ENCODE results near the gene TELO2. TPM values are rescaled to one million over a fixed set of nuclear protein-coding genes. Genes with fewer than 3 reads are reported as not detected.

The TELO2 gene
- total RNA-seq, 1 donor from 2014 or later, result 36.4 TPM

DNA sequence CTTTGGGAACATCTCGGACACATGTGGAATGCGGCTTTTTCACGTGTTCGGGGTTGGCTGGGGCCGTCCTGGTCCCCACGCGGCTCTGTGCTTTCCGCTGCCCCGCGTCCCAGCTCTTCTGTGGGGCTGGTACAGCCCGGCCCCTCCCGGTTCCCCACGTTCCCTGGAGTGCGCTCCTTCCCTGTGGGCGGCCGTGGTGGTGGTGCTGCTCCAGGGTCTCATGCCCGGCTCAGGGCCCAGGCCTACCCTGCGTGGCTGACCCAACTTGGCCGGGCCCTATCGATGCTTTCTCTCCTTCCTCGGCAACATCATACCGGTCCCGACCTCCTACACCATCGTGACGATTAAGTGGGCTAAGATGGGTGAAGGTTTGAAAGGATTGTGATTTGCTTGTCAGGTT lies 3.3 kb downstream of the TELO2 start:
- DNase-seq (ENCODE audit: low spot score) (no peak), ATAC-seq (no peak)

DNA sequence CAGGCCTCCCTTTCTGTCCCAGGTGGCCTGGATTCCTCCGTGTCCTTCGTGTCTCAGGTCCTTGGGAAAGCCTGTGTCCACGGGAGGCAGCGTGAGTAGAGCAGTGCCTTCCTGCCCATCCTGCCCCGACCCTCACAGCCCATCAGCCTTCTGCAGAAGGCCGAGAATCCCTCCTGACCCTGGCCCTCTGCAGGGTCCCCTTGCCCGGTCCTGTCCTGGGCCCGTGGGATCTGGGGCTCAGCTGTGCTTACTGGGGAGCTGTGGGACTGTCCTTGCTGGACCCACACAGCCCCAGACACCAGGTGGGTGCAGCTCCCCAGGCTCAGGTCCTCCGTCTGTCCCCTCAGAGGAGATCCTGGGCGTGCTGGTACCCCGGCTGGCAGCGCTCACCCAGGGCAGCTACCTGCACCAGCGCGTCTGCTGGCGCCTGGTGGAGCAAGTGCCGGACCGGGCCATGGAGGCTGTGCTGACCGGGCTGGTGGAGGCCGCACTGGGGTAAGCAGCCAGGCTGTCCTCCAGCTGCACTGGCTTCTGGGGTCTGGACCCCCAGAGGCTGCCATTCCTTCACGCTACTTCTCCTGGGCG lies 3.9 kb downstream of the TELO2 start:
- no peak for ATAC-seq
- no peak for DNase-seq (ENCODE audit: low spot score)

DNA sequence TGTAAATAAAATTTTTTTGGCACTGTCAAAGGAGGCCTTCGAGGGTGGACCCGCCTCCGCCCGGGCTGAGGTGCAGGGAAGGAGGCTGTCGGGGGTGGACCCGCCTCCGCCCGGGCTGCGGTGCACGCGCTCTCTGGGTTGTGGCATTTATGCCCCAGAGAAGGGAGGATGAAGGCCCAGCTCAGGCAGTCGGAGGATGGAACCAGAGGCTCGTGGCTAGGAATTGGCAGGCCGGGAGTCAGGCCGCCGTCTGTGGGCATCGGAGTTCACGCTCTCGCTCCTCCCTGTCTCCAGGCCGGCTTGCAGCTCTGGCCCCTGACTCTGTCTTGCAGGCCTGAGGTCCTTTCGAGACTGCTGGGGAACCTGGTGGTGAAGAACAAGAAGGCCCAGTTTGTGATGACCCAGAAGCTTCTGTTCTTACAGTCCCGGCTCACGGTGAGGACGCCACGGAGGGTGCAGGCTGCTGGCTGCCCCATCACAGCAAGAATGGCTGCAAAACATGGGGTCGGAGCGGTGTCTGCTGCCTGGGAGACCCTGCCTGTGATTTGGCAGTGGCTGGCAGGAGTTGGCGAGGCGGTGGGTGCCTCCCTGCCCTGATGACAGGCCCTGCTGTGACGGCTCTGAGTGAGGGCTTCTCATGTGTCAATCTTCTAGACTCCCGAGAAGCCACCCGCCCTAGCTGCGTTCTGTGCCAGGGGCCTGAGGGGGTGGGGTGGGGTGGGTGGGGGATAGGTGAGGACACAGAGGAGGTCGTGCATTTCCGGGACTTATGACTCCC lies 5.9 kb downstream of the TELO2 start:
- ATAC-seq, result no peak
- DNase-seq (ENCODE audit: low spot score), result no peak

DNA sequence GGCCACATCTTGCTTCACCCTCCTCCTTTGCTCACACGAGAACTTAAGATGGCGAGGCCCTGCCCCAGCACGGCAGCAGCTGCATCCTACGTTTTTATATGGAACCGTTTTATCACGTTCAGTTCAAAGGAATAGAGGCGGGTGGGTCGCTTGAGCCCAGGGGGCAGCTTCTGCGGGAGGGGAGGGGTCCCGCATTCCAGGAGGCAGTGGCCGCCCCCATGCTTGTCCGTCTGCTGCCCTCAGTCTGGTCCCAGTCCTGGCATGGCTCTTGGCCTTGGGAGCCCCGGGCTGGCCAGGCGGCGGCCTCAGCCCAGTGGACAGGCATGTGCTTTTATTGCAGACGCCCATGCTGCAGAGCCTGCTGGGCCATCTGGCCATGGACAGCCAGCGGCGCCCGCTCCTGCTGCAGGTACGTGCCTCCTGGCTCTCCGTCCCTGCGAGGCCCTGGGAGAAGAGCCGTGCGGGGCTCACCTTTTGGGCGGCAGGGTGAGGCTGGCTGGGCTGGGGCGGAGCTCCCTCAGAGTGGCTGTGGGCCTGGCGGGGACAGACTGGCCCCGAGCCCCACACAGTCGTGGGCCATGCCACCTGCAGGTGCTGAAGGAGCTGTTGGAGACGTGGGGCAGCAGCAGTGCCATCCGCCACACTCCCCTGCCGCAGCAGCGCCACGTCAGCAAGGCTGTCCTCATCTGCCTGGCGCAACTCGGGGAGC lies 6.8 kb downstream of the TELO2 start:
- no peak for ATAC-seq
- no peak for DNase-seq (ENCODE audit: low spot score)

DNA sequence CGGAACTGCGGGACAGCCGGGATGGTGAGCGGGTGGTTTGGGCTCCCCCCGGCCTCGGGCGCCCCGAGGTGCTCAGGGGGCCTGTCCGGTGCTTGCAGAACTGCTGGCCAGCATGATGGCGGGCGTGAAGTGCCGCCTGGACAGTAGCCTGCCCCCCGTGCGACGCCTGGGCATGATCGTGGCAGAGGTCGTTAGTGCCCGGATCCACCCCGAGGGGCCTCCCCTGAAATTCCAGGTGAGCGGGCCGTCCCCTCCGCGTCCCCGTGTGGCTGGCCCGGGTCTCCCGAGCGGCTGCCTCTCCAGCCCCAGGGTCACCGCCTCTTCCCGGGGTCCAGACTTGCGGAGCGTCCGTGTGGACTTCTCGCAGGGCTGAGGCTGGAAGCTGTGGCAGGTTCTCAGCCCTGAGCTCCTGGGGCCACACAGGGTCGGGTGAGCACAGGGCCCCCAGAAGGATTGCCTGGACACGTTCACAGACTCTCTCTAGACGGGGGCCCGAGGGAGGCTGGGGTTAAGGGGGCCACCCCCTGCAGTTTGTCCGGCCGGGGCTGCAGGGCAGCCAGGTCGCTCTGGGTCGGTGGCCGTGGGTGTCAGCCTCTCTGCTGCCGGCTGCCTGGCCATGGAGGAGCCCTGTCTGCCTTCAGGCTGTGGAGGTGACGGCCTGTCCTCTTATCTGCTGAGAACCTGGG lies 7.4 kb downstream of the TELO2 start:
- DNase-seq (ENCODE audit: low spot score) (no peak), ATAC-seq (no peak)

DNA sequence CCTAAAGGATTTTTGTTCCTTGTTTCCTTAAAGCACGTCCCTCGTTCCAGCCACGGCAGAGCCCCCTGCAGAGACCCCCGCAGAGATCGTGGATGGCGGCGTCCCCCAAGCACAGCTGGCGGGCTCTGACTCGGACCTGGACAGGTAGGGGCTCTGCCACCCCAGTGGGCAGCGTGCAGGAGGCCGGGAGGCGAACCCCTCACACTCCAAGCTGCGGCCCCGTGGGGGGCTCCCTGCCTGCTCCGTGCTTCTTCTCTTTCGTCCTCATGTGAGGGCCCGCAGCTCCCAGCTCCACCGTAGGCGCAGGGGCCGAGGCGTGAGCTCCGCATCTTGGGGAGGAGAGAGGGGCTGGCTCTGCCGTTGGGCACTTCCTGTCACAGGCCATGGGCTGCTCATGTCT lies 8.5 kb downstream of the TELO2 start:
- DNase-seq (ENCODE audit: low spot score) (no peak), ATAC-seq (no peak)

DNA sequence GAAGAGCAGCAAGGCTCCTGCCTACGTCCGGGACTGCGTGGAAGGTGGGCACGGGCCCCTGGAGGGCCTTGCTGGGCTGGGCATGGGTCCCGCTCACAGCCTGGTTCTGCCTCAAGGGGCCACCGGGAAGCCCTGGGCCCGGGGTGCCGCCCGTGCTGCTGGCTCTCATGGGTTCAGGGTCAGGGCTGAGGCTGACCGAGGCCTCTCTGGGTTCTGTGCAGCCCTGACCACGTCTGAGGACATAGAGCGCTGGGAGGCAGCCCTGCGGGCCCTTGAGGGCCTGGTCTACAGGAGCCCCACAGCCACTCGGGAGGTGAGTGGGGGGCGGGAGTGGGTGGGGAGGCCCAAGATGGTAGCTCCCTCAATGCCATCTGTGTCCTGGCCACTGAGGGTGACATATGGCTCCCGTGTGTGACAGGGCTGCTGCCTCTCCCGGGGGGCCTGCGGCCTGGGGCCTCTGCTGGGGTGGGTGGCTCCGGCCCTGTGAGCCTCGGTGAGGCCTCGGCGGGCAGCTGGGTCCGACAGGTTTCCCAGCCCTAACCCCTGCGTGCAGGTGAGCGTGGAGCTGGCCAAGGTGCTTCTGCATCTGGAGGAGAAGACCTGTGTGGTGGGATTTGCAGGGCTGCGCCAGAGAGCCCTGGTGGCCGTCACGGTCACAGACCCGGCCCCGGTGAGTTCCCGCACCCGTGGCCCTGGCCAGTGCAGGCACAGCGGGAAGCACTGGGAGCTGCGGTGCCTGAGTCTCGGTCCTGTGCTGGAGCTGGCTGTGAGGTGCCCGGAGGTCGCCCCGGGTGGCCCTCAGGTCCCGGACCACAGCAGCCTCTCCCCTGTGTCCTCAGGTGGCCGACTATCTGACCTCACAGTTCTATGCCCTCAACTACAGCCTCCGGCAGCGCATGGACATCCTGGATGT lies 9.2 kb downstream of the TELO2 start:
- ATAC-seq (no peak), DNase-seq (ENCODE audit: low spot score) (no peak)

DNA sequence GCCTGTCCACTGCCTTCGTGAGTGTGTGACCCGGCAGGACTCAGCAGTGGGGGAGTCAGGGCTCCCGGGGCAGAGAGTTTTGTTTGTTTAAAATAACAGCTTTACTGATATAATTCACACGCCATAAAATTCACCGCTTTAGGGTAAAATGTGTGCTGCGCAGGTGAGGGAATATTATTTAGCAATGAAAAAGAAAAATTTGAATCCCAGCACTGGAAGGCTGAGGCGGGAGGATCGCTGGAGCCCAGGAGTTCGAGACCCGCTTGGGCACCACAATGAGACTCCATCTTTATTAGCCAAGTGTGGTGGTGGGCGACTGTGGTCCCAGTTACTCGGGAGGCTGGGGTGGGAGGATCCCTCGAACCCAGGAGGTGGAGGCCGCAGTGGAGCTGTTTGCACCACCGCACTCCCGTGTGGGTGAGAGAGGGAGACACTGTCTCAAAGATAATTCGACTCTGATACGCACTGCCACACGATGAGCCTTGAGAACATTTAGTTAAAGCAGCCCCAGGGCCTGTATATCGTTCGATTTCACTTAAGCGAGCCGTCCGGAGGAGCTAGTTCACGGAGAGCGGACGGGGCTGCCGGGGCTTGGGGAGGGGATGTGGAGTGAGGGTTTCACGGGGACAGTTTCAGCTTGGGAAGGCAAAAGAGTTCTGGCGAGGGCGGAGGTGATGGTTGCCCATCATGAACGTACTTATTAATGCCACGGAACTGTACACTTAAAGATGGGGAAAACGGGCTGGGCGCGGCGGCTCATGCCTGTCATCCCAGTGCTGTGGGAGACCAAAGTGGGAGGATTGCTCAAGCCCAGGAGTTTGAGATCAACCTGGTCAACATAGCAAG lies 10.2 kb downstream of the TELO2 start:
- ATAC-seq (no peak), DNase-seq (ENCODE audit: low spot score) (no peak)

DNA sequence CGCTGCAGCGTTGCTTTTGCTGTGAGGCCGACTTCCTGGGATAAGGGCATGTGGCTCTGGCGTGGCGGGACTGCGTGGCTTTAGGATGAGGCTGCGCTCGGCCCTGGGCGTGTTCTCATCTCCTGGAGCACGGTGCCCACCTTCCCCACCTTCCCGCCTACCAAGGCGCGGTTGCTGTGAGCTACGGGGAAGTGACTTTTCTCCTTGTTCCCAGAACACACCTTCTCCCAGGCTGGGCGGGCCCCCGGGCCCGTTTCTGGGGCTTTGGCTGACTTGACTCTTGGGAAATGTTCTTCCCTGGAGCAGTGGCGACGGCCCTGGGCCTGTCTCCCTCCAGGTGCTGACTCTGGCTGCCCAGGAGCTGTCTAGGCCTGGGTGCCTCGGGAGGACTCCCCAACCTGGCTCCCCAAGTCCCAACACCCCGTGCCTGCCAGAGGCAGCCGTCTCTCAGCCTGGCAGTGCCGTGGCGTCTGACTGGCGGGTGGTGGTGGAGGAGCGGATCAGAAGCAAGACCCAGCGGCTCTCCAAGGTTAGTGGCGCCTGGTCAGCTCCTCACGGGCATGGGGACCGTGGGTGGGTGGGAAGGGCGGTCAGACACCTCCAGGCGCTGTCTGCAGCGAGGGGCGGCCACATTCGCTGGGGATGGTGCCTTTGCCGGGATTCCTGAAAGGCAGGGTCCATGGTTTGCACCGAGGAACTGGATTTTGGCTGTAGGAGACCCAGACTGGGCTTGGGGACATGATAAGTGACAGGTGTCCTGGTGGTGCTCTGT lies 12.1 kb downstream of the TELO2 start:
- DNase-seq (ENCODE audit: low spot score) (no peak), ATAC-seq (no peak)

DNA sequence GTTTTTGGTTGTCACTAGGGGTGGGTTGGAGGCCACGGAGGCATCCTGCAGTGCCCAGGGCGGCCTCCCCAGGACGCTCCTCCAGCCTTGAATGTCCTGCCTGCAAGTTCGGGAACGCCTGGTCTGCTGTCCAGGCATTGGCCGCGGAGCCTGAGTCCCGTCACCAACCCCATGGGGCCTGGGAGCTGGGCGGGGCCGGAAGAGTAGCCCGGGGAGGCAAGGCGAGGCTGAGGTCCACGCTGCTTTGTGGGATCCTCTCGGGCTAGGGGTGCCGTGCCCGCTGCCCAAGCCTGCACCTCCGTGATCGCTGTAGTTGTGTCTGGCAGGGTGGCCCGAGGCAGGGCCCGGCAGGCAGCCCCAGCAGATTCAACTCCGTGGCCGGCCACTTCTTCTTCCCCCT lies 12.8 kb downstream of the TELO2 start:
- ATAC-seq, result no peak
- no peak for DNase-seq (ENCODE audit: low spot score)

DNA sequence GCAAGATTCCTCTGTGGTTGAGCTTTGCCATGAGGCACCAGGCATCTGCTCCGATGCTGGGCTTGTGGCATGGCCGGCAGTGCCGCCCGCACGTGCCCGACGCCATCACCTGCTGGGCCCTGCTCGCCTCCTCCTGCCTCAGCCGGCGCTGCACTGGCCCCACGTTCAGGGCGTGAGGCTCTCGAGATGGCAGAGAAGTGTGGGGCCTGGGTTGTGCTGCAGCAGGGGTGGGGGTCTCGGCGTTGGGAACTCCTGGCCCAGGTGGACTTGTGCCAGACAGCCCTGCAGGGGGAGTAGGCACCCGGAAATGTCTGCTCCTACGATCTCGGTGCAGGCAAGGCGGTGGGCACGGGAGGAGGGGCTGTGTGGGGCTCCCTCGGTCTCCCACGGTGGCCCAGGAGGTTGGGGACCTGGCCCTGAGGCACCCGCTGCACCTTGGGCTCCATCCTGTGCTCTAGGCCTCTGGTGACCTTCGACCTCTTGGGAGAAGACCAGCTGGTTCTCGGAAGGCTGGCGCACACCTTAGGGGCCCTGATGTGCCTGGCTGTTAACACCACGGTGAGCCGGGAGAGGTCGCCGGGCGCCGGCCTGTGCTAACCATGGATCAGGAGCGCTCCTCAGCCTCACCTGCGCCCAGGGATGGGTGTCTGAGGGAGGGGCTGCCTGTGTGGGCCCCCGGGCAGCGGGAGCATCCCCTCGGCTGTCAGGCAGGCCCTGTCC lies 13.5 kb downstream of the TELO2 start:
- DNase-seq (ENCODE audit: low spot score) (no peak), ATAC-seq (peak; percentile 32)

DNA sequence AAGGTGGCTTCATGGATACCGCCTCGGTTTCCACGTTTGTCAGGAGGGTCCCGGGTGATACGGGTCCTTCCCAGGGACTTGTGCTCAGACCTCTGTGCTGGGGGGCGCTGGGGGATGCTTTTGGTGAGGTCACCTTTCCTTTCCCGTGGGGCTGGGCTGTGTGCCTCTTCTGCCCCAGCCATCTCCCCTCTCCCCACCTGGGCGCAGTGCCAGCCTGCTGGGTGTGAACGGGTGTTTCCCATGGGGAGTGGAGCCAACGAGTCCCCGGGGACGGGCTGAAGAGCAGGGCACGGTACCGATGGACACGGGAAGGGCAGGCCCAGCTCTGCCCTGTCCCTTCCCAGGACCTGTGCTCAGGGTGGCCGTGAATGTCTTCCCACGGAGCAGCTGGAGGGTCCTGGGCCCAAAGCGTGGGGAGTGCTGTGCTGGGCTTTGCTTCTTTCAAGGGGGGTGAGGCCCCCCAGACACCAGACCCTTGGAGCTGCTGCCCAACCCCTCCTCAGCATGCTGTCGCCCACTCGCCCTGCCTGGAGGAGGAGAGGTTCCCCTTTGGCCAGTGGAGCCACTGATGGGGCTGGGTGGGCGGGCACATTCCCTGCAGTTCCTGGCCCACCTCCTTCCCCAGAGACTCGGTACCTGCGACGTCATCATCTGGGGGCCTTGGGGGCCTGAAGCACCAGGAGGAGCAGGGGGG lies 15.5 kb downstream of the TELO2 start:
- ATAC-seq, result no peak
- no peak for DNase-seq (ENCODE audit: low spot score)

DNA sequence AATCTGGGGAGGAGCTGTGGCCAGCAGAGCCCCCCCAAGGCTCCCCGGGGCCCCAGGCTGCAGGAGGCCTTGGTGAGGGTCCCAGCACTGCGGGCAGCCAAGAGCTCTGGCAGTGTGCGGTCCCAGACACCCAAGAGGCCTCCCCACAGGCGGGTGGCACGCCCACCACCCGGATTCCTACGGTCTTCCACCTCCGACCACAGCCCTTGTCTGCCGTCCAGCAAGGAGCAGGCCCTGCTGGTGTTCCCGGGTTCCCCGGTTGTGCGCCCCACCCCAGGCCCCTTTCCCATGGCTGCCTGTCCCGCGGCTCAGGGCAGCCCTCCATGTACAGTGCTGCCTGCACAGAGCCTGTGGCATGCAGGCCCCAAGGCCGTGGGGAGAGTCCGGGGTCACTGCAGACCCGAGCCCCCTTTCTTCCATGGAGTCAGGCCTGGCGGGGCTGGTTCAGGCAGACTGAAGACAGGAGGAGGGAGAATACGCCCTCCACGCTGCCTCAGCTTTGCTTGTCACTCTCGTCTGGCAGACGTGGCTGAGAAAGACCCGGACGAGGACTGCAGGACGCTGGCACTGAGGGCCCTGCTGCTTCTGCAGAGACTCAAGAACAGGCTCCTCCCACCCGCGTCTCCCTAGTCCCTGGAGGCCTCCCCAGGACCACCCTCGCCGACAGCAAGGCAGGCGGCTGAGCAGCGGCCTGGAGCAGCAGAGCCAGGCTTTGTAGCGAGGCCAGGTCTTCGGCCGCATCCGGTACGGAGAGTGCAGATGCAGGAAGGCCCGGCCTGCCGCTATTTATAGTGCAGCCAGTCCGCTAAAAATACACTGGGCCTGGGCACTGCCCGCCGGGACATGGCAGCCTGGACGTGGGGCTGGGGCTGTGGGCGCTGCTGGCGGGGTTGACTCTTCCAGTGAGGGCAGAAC lies 16.4 kb downstream of the TELO2 start:
- ATAC-seq, result peak; percentile 41
- no peak for DNase-seq (ENCODE audit: low spot score)

DNA sequence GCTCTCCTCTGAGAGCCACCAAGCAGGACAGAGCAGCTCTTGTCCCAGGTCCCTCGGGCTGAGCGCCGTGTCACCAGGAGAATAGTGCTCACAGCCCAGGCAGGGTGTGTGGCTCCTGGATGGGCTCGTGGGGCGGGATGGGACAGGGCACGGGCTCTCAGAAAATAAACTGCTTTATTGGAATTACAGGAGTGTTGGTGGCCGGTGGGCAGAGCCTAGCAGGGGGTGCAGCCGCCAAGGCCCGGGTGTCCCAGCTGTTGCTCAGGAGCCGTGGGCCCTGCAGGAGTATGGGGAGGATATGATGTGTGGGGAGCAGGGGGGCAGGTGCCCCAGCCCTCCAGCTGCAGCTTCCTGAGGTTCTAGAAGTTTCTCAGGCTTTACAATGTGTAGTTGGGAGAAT lies 17.1 kb downstream of the TELO2 start:
- DNase-seq (ENCODE audit: low spot score) (no peak), ATAC-seq (no peak)

DNA sequence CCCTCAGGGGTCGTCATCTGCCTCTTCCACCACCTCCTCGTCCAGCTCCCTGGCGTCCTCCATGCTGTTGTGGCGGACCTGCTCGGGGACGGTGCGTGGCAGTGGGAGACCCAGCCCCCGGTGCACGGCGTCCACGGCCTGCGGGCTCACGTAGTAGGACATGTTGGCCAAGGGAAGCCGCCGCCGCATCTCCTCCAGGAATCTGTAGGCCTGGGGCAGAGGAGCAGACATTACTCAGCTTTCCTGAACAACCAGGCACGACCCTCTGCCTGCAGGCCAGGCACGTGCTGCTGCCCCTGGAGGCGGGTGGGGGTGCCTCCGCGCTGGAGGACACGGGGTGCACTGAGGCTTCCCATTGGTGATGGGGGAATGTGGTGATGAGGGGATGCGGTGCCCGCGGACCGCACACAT lies 17.8 kb downstream of the TELO2 start:
- ATAC-seq, result no peak
- no peak for DNase-seq (ENCODE audit: low spot score)
